Retinal pigment epithelial cell (primary cell): ENCODE data around the gene COA7.
"Not testable (repeated sequence)": the region's sequence is repeated elsewhere in the genome, so short reads cannot be mapped to it uniquely, and the experiment has no call there.

Source experiments
- DNase-seq: peaks from one replicate; pipeline ENCODE4 v3.0.0-alpha.2; 2010; ENCODE audit warnings: low read depth
- H3K4me3 ChIP-seq: 2 replicates; pipeline ENCODE4 v1.5.1; 2011; ENCODE audit warnings: mild to moderate bottlenecking, low read length, control low read depth, moderate library complexity
- TF ChIP-seq, protein P1 (sequence below): conservative IDR thresholded peaks from 2 replicates; pipeline ENCODE4 v1.5.1; 2011; ENCODE audit warnings: low read depth, low read length, control low read depth, inconsistent platforms

COA7 gene

DNA sequence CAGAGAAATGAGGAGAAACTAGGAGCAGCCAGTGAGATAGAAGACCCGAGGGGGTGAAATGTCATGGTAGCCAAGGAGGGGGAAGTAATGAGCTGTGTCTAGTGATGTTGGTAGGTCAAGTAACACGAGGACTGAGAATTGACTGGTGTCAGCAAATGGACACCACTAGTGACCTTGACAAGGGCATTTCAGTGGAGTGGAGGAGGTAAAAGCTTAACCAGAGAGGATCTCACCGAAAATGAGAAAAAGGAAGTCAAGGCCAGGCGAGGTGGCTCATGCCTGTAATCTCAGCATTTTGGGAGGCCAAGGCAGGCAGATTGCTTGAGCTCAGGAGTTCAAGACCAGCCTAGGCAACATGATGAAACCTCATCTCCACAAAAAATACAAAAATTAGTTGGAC lies 25.1 kb upstream of the COA7 start:
- no peak for DNase-seq
- no peak overlapping the region for H3K4me3 ChIP-seq
- TF ChIP-seq, protein P1, sequence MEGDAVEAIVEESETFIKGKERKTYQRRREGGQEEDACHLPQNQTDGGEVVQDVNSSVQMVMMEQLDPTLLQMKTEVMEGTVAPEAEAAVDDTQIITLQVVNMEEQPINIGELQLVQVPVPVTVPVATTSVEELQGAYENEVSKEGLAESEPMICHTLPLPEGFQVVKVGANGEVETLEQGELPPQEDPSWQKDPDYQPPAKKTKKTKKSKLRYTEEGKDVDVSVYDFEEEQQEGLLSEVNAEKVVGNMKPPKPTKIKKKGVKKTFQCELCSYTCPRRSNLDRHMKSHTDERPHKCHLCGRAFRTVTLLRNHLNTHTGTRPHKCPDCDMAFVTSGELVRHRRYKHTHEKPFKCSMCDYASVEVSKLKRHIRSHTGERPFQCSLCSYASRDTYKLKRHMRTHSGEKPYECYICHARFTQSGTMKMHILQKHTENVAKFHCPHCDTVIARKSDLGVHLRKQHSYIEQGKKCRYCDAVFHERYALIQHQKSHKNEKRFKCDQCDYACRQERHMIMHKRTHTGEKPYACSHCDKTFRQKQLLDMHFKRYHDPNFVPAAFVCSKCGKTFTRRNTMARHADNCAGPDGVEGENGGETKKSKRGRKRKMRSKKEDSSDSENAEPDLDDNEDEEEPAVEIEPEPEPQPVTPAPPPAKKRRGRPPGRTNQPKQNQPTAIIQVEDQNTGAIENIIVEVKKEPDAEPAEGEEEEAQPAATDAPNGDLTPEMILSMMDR = no peak

DNA sequence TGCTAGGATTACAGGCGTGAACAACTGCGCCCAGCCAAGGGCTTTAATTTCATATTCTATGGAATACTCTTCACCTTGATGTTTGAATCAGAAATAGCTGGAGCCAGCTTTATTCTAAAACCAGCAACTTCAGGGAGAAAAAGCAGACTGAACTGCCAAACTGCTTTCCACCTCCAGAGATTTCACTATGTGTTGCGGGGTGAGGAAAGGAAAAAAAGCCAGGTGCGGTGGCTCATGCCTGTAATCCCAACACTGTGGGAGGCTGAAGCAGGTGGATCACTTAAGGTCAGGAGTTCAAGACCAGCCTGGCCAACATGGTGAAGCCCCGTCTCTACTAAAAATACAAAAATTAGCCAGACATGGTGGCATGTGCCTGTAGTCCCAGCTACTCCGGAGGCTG lies 17.1 kb upstream of the COA7 start:
- DNase-seq, H3K4me3 ChIP-seq: not testable (repeated sequence)

DNA sequence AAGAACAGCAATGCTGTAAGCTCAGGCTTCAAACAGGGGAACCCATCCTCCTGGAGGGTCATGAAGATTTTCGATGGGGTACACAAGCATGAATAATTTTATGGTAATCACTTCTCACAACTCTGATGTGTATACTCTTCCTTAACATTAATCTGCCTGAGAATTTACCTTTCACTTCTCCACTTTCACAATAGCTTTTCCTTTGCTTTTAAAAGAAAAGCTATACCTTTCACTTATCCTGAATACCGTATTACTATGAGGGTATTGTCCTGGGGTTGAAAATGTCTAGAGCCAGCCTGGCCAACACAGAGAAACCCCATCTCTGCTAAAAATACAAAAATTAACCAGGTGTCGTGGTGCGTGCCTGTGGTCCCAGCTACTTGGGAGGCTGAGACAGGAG lies 15.4 kb upstream of the COA7 start:
- H3K4me3 ChIP-seq = no peak overlapping the region
- TF ChIP-seq, protein P1 = no peak
- no peak for DNase-seq

DNA sequence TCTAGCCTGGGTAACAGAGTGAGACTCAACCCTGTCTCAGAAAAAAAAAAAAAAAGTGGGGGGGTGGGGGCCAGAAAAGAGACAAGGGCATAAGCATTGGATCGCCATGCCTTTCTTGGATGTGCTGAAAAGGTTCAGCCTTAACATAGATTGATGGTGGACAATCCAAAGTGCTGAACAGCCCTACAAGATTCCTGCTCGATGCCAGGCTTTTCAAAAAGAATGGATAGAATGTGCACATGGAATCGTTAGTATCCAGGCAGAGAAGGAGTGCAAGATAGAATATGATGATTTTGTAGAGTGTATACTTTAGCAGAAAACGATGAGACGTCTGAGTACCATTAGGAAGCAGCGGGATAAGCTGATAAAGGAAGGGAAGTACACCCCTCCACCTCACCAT lies 10.9 kb upstream of the COA7 start:
- H3K4me3 ChIP-seq = no peak overlapping the region
- DNase-seq = no peak
- TF ChIP-seq, protein P1 = no peak

DNA sequence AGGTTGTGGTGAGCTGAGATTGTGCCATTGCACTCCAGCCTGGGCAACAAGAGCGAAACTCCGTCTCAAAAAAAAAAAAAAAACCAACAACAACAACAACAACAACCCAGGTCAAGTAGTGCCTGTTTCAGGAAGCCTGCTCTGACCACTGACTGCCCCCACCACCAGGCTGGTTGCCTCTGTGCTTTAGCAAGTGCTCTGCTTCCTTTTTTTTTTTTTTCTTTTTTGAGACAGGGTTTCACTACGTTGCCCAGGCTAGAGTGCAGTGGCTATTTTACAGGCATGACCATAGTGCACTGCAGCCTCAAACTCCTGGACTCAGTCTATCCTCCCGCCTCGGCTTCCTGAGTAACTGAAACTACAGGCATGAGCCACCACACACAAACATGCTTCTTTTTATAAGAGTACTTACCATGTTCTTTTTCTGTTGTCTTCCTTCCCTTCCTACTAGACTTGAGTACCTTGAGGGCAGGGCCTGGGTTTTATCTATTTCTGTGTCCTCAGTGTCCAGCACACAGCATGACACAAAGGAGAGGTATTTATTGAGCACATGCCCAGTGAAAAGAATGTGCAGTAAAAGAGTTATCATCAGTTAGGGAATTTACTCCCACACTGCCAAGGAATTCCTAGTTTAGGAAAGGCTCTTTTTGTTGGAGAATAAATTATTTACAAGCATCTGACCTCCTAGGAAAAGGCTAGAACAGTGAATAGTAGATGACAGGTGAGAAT lies 9.9 kb upstream of the COA7 start:
- no peak overlapping the region for H3K4me3 ChIP-seq
- TF ChIP-seq, protein P1 = no peak
- DNase-seq = no peak

DNA sequence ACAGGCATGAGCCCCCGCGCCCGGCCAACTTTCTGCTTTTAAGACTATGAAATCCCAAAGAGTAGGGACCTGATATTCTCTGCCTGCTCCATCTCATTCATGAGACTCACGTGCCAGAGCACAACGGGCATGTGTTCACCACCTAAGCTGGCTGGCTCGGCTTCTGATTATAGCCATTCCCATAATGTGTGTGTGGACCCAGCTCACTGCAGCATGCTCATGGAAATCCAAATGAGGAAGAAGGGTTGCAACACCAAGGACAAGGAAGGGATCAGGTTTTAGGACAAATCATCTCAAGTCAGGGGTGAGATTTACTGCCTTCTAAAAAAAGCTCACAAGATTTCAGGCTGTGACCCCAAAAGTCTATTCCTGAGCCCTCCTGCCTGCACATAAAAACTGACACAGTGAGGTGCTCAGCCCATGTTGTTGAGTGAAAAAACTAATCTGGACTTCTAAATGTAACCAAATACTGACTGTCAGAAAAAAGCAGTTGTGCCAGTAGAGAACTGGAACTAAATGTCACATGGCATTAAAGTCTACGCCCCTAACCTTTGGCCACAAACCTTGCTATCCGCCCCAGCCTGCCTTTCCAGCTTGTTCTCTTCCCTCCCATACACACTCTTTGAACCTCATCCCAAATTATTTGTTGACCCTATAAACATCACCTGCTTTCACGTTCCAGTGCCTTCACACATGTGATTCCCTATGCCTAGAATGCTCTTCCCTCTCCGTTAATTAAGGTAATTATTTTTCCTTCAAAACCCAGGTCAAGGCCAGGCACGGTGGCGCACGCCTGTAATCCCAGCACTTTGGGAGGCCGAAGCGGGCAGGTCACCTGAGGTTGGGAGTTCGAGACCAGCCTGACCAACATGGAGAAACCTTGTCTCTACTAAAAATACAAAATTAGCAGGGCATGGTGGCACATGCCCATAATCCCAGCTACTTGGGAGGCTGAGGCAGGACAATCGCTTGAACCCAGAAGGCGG lies 9.1 kb upstream of the COA7 start:
- DNase-seq = no peak
- TF ChIP-seq, protein P1 = no peak
- no peak overlapping the region for H3K4me3 ChIP-seq

DNA sequence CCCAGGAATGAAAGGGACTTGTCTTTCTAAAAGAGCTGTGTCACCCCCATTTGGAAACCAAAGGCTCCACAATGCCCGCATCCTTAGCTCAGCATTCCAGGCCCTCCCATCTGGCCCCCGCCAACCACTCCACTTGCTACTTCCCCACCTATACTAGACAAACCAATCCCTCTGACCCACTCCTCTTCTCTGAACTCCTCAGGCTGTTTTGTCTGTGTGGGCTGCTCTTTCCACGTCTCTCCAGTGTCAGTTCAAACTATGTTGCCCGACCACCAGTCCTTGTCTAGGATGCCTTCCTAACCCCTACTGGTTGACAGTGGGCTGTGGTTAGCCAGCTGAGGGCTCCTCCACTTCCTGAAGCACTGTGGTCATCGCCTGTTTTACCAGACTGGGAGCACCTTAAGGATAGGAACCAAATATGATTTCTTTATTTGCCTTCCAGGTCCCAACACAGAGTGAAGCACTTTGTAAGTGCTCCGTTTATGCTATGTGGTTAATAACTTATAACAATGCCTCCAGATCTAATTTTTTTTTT lies 8.1 kb upstream of the COA7 start:
- TF ChIP-seq, protein P1 = no peak
- DNase-seq = no peak
- no peak overlapping the region for H3K4me3 ChIP-seq
